IPS-18a (cell line): Measurements from ENCODE around the gene GTF3C4.

Experiments
- H3K27ac ChIP-seq: one replicate; pipeline ENCODE4 v1.5.1; 2013; ENCODE audit warnings: low read length
- H3K27me3 ChIP-seq: one replicate; pipeline ENCODE4 v1.6.1; 2013; ENCODE audit warnings: mild to moderate bottlenecking, low read length; ENCODE audit not compliant: control insufficient read depth, insufficient read depth
- H3K36me3 ChIP-seq: one replicate; pipeline ENCODE4 v1.6.1; 2013; ENCODE audit warnings: low read depth, low read length; ENCODE audit not compliant: control insufficient read depth
- H3K4me1 ChIP-seq: one replicate; pipeline ENCODE4 v1.6.1; 2013; ENCODE audit warnings: low read depth, low read length; ENCODE audit not compliant: control insufficient read depth
- H3K4me3 ChIP-seq: one replicate; pipeline ENCODE4 v1.5.1; 2013; ENCODE audit warnings: low read length
- H3K9ac ChIP-seq: one replicate; pipeline ENCODE4 v1.6.1; 2013; ENCODE audit warnings: mild to moderate bottlenecking, low read length, moderate library complexity
- H3K9me3 ChIP-seq: one replicate; pipeline ENCODE4 v1.6.1; 2013; ENCODE audit warnings: low read depth, low read length; ENCODE audit not compliant: control insufficient read depth

GTF3C4 gene

GRCh38 chr9:132673355-132673754 lies 3.1 kb downstream of the GTF3C4 start:
- H3K9me3 ChIP-seq = no peaks in the 10 kb centered on the region
- H3K4me3 ChIP-seq = no peak overlapping the region
- H3K4me1 ChIP-seq = peaks cover 12% of the 10 kb centered on the region
- no peaks in the 10 kb centered on the region for H3K27me3 ChIP-seq
- H3K36me3 ChIP-seq = peaks cover 11% of the 10 kb centered on the region
- H3K27ac ChIP-seq = no peak overlapping the region
- no peak overlapping the region for H3K9ac ChIP-seq

DNA sequence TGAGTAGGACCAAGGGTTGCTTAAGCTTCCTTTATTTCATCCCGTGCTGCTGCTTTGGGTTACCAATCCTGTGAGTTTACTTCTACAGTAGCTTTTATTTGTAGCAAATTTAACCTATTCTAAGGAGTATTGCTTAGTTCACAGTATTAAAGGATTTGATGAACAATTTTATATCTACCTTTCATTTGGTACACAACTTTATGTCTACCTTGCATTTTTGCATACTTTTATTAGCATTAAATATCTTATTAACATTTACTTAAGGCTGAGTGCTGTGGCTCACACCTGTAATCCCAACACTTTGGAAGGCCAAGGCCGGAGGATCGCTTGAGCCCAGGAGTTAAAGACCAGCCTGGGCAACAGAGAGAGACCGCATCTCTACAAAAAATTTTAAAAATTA lies 4.2 kb downstream of the GTF3C4 start:
- Histone ChIP-seq H3K36me3 (peaks cover 22% of the 10 kb centered on the region), H3K9me3 (no peaks in the 10 kb centered on the region), H3K27ac (no peak overlapping the region), H3K4me3 (no peak overlapping the region), H3K4me1 (peaks cover 12% of the 10 kb centered on the region), H3K9ac (no peak overlapping the region), H3K27me3 (no peaks in the 10 kb centered on the region)

GRCh38 chr9:132677976-132678375 lies 7.7 kb downstream of the GTF3C4 start:
- Histone ChIP-seq H3K4me1 (no peaks in the 10 kb centered on the region), H3K4me3 (no peak overlapping the region), H3K27ac (no peak overlapping the region), H3K9me3 (no peaks in the 10 kb centered on the region), H3K36me3 (peaks cover 43% of the 10 kb centered on the region), H3K9ac (no peak overlapping the region), H3K27me3 (no peaks in the 10 kb centered on the region)

GRCh38 chr9:132679946-132680625 lies 9.8 kb downstream of the GTF3C4 start:
- no peaks in the 10 kb centered on the region for H3K4me1 ChIP-seq
- peaks cover 58% of the 10 kb centered on the region for H3K36me3 ChIP-seq
- no peak overlapping the region for H3K9ac ChIP-seq
- no peaks in the 10 kb centered on the region for H3K9me3 ChIP-seq
- H3K4me3 ChIP-seq = no peak overlapping the region
- no peak overlapping the region for H3K27ac ChIP-seq
- H3K27me3 ChIP-seq = no peaks in the 10 kb centered on the region

GRCh38 chr9:132681561-132681960 lies 11.3 kb downstream of the GTF3C4 start:
- H3K9me3 ChIP-seq = no peaks in the 10 kb centered on the region
- peaks cover 72% of the 10 kb centered on the region for H3K36me3 ChIP-seq
- H3K27me3 ChIP-seq = no peaks in the 10 kb centered on the region
- H3K4me3 ChIP-seq = no peak overlapping the region
- H3K9ac ChIP-seq = no peak overlapping the region
- H3K27ac ChIP-seq = no peak overlapping the region
- no peaks in the 10 kb centered on the region for H3K4me1 ChIP-seq

GRCh38 chr9:132683873-132684272 lies 13.6 kb downstream of the GTF3C4 start:
- Histone ChIP-seq H3K4me1 (no peaks in the 10 kb centered on the region), H3K4me3 (no peak overlapping the region), H3K36me3 (peaks cover 81% of the 10 kb centered on the region), H3K9me3 (no peaks in the 10 kb centered on the region), H3K9ac (no peak overlapping the region), H3K27ac (no peak overlapping the region), H3K27me3 (no peaks in the 10 kb centered on the region)

DNA sequence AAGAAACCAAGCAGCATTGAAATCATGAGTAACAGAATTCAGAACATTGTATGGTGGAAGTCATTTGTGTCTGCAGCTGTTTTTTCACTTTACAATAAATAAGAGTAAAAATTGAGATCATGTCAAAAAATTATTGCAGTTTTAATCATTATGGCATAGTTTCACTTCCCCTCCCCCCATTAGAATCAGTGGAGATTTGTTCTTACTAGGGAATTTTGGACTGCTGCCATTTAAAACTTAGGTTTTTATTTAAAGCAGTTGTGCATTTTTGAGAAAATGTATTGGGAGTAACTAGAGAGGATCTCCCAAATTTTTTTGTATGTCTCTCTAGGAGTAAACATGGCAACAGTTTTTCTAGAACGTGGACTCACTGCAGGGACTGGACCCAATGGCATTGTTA lies 20.4 kb downstream of the GTF3C4 start:
- Histone ChIP-seq H3K27me3 (no peaks in the 10 kb centered on the region), H3K9ac (no peak overlapping the region), H3K27ac (no peak overlapping the region), H3K9me3 (no peaks in the 10 kb centered on the region), H3K4me1 (no peaks in the 10 kb centered on the region), H3K4me3 (no peak overlapping the region), H3K36me3 (peaks cover 57% of the 10 kb centered on the region)

DNA sequence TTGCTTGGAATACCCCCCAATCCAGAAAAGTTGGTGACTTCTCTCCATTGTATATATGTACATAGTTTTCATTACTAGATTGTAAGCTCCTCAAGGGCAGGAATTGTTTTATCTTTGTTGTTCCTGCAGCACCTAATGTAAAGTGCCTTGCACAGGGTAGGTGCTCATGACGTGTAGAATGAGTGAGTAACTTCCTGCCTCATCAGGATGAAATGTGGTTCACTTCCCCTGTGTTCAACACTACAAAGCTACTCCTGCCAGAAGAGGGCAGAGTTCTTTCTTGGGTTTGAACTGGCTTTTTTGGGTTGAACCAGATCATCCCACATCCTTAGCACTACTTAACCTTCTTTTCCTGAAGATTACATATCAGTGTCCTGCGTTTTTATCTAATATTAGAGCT lies 23.9 kb downstream of the GTF3C4 start:
- peaks cover 24% of the 10 kb centered on the region for H3K36me3 ChIP-seq
- no peak overlapping the region for H3K9ac ChIP-seq
- peaks cover 18% of the 10 kb centered on the region for H3K9me3 ChIP-seq
- H3K27ac ChIP-seq = no peak overlapping the region
- no peaks in the 10 kb centered on the region for H3K27me3 ChIP-seq
- H3K4me1 ChIP-seq = no peaks in the 10 kb centered on the region
- no peak overlapping the region for H3K4me3 ChIP-seq

GRCh38 chr9:132697230-132697629 lies 27.0 kb downstream of the GTF3C4 start:
- Histone ChIP-seq H3K4me1 (no peaks in the 10 kb centered on the region), H3K9ac (no peak overlapping the region), H3K27ac (no peak overlapping the region), H3K27me3 (no peaks in the 10 kb centered on the region), H3K4me3 (no peak overlapping the region), H3K36me3 (no peaks in the 10 kb centered on the region), H3K9me3 (peaks cover 18% of the 10 kb centered on the region)

- Histone ChIP-seq H3K4me3 (no peak overlapping the region), H3K4me1 (no peaks in the 10 kb centered on the region), H3K27ac (no peak overlapping the region), H3K9me3 (peaks cover 29% of the 10 kb centered on the region), H3K9ac (no peak overlapping the region), H3K27me3 (no peaks in the 10 kb centered on the region), H3K36me3 (no peaks in the 10 kb centered on the region)
These were observed 28.7 kb downstream of the GTF3C4 start for GRCh38 chr9:132698989-132699388.

GRCh38 chr9:132699956-132700355 lies 29.7 kb downstream of the GTF3C4 start:
- Histone ChIP-seq H3K36me3 (no peaks in the 10 kb centered on the region), H3K27me3 (no peaks in the 10 kb centered on the region), H3K4me1 (no peaks in the 10 kb centered on the region), H3K27ac (no peak overlapping the region), H3K9ac (no peak overlapping the region), H3K9me3 (peaks cover 29% of the 10 kb centered on the region), H3K4me3 (no peak overlapping the region)

GRCh38 chr9:132702254-132702653 lies 32.0 kb downstream of the GTF3C4 start:
- H3K36me3 ChIP-seq = no peaks in the 10 kb centered on the region

More at GRCh38 chr9:132702254-132702653, 32.0 kb downstream of the GTF3C4 start:
- no peak overlapping the region for H3K27ac ChIP-seq
- H3K9ac ChIP-seq = no peak overlapping the region
- H3K4me1 ChIP-seq = no peaks in the 10 kb centered on the region
- H3K4me3 ChIP-seq = no peak overlapping the region
- no peaks in the 10 kb centered on the region for H3K27me3 ChIP-seq
- peaks cover 19% of the 10 kb centered on the region for H3K9me3 ChIP-seq
